Activated T-helper 2 cell treated with anti-CD3 and anti-CD28 coated beads, Interferon-gamma antibody, Interleukin-2, Interleukin-4, amounts not matched to agents 10 μg/mL and 5 μg/mL and 100 μg/mL, durations not matched to agents 14 hours and 24 hours and 36 hours (primary cell): ENCODE data around the gene AFTPH. TPM values are rescaled to one million over a fixed set of nuclear protein-coding genes. Genes with fewer than 3 reads are reported as not detected.

Experiments used
- DNase-seq: peaks from one replicate; pipeline ENCODE4 v3.0.0; 2021; ENCODE audit warnings: low spot score
- H3K27ac Mint-ChIP-seq: one replicate; pipeline ENCODE4 v1.8.0; 2021; ENCODE audit warnings: mixed read lengths
- H3K27me3 Mint-ChIP-seq: one replicate; pipeline ENCODE4 v1.8.0; 2021; ENCODE audit warnings: low read depth, mixed read lengths
- H3K36me3 Mint-ChIP-seq: one replicate; pipeline ENCODE4 v1.8.0; 2021; ENCODE audit warnings: low read depth, mixed read lengths
- H3K4me1 Mint-ChIP-seq: one replicate; pipeline ENCODE4 v1.8.0; 2021; ENCODE audit warnings: low read depth, mixed read lengths
- H3K4me3 Mint-ChIP-seq: one replicate; pipeline ENCODE4 v1.8.0; 2021; ENCODE audit warnings: low read depth, mild to moderate bottlenecking, moderate library complexity, mixed read lengths
- H3K9me3 Mint-ChIP-seq: one replicate; pipeline ENCODE4 v1.8.0; 2021; ENCODE audit warnings: mixed read lengths
- intact Hi-C: fragments of 100-400 bp; cut with micrococcal nuclease; formaldehyde crosslinking; loops from one replicate; pipeline ENCODE4 v1.15.1; 2023
- total RNA-seq: library from RNA; stranded (reverse); gene quantifications from 2 replicates; pipeline ENCODE4 v1.2.3, GENCODE V29; 2022

The AFTPH gene
- total RNA-seq, 1 donor from 2014 or later: 36.6 TPM

DNA sequence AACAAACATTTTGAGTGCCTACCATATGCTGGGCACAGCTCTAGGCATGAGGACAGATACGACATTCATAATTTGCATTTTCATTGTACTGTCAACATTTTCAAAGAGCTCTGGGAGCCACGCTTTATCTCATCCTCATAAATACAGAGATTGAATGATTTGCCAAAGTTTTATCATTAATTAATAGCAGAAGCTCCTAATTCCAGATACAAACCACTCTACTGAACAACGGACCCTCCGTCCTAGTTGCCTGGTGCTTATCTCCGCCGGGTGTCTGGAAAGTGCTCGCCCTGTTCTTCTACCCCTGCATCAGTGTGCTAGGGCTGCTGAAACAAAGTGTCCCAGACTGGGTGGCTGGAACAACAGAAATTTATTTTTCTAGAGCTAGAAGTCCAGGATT is 105.7 kb downstream of the AFTPH start:
- no peak for DNase-seq
- Mint-ChIP-seq H3K27me3 (no peaks in the 10 kb centered on the region), H3K4me1 (no peaks in the 10 kb centered on the region), H3K36me3 (peaks cover 26% of the 10 kb centered on the region), H3K9me3 (no peaks in the 10 kb centered on the region), H3K4me3 (no peak overlapping the region), H3K27ac (no peak overlapping the region)
- intact Hi-C loops: no loop called here

GRCh38 chr2:64630752-64631151 is 106.6 kb downstream of the AFTPH start:
- Mint-ChIP-seq H3K4me1 (peaks cover 4% of the 10 kb centered on the region), H3K27me3 (no peaks in the 10 kb centered on the region), H3K4me3 (no peak overlapping the region), H3K9me3 (no peaks in the 10 kb centered on the region), H3K27ac (no peak overlapping the region), H3K36me3 (peaks cover 30% of the 10 kb centered on the region)
- no peak for DNase-seq
- intact Hi-C loops: no loop called here

GRCh38 chr2:64631771-64632170 is 107.6 kb downstream of the AFTPH start:
- Mint-ChIP-seq H3K4me1 (peaks cover 10% of the 10 kb centered on the region), H3K9me3 (no peaks in the 10 kb centered on the region), H3K36me3 (peaks cover 40% of the 10 kb centered on the region), H3K27me3 (no peaks in the 10 kb centered on the region), H3K4me3 (no peak overlapping the region), H3K27ac (no peak overlapping the region)
- intact Hi-C loops: no loop called here
- DNase-seq: no peak

- H3K27ac Mint-ChIP-seq: no peak overlapping the region
- H3K9me3 Mint-ChIP-seq: no peaks in the 10 kb centered on the region
- peaks cover 23% of the 10 kb centered on the region for H3K4me1 Mint-ChIP-seq
- no peak for DNase-seq
- intact Hi-C loops: no loop called here
- H3K27me3 Mint-ChIP-seq: no peaks in the 10 kb centered on the region
- no peak overlapping the region for H3K4me3 Mint-ChIP-seq
- H3K36me3 Mint-ChIP-seq: peaks cover 47% of the 10 kb centered on the region
Observed at GRCh38 chr2:64632835-64633819, 109.0 kb downstream of the AFTPH start.

GRCh38 chr2:64634345-64635267 is 110.5 kb downstream of the AFTPH start:
- Mint-ChIP-seq H3K9me3 (no peaks in the 10 kb centered on the region), H3K36me3 (peaks cover 51% of the 10 kb centered on the region), H3K4me1 (peaks cover 32% of the 10 kb centered on the region), H3K27me3 (no peaks in the 10 kb centered on the region), H3K27ac (no peak overlapping the region), H3K4me3 (no peak overlapping the region)
- DNase-seq: no peak
- intact Hi-C loops: no loop called here

DNA sequence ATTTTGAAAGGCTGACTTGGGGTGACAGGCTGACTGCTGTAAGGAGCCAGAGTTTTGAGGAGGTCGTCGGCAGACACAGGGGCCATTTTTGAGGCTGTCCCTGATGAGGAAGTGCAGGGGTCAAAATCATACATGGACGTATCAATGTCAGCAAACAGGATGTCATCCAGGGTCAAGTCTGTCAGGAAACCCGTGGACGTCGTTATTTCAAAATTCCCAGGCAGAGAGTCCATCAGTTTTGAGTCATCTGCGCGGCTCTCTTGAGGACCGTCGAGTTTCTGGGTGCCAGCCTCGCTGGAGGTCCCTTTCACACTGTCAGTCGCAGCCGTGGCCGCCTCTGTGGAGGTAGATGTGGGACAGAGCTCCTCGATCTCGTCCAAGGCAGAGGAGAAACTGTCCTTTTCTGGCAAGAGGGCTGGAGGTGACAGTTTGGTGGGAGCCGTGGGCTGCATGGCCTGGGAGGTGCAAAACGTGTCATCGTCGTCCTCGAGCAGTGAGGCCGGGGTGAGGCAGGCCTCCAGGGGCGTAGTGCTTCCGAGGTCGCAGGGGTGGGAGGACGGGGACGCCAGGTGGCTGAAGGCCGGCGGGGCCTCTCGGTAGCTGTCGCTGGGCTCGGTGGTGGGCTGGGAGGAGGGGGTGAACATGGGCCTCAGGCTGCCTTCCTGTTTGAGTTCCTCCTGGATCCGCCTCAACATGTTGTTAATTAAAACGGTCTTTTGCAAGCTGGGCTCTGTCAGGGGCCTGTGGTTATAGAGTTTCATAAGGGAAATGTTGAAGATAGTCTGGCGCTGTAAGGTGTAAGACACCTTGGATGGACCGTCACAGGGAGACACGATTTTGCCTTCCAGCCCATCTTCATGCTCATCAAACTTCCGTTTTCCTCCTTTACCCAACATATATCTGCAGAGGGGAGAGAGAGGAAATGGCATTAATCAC is 112.1 kb downstream of the AFTPH start:
- intact Hi-C loops: no loop called here
- H3K36me3 Mint-ChIP-seq: peaks cover 47% of the 10 kb centered on the region
- no peaks in the 10 kb centered on the region for H3K27me3 Mint-ChIP-seq
- DNase-seq: no peak
- H3K4me3 Mint-ChIP-seq: peak overlapping the region; percentile 57
- peak overlapping the region; percentile 84 for H3K27ac Mint-ChIP-seq
- H3K4me1 Mint-ChIP-seq: peaks cover 46% of the 10 kb centered on the region
- no peaks in the 10 kb centered on the region for H3K9me3 Mint-ChIP-seq

- Mint-ChIP-seq H3K9me3 (no peaks in the 10 kb centered on the region), H3K27me3 (no peaks in the 10 kb centered on the region), H3K36me3 (peaks cover 54% of the 10 kb centered on the region), H3K4me1 (peaks cover 51% of the 10 kb centered on the region), H3K4me3 (peak overlapping the region; percentile 57), H3K27ac (peak overlapping the region; percentile 84)
- intact Hi-C loops: no loop called here
- DNase-seq: no peak
Observed at GRCh38 chr2:64637000-64637635, 113.0 kb downstream of the AFTPH start.

GRCh38 chr2:64637931-64638330 is 113.8 kb downstream of the AFTPH start:
- peaks cover 57% of the 10 kb centered on the region for H3K4me1 Mint-ChIP-seq
- DNase-seq: no peak

DNA sequence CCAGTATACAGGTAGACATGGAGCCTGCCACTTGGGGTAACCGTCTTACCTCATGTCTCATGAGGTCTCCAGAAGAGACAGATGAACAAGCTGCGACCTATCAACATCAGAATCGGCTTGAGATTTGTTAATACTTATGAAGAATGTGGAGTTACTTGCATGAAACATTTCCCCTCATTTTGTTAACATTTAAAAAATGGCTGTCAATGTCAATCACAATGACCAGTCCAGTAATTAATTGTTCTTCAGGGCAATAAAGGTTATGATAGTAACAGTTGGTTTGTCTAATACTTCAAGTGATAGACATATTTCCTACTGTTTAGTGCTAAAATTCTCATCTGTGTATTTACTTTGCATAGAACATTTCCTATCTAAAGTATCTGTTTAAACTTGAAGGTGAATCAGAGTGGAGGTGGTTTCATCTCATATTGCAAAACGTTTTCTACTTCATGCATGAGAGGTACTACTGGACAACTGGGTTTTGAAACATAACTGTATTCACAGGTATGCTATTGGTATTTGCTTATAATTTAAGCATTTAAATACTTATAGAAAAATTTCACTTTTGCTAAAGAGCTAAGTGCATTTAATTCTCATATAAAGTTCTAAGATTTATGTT is 114.5 kb downstream of the AFTPH start:
- peaks cover 45% of the 10 kb centered on the region for H3K36me3 Mint-ChIP-seq
- intact Hi-C loops: no loop called here
- DNase-seq: no peak
- H3K9me3 Mint-ChIP-seq: no peaks in the 10 kb centered on the region
- H3K27ac Mint-ChIP-seq: peak overlapping the region; percentile 79
- no peak overlapping the region for H3K4me3 Mint-ChIP-seq
- H3K4me1 Mint-ChIP-seq: peaks cover 62% of the 10 kb centered on the region
- H3K27me3 Mint-ChIP-seq: no peaks in the 10 kb centered on the region

More at GRCh38 chr2:64637931-64638330, 113.8 kb downstream of the AFTPH start:
- H3K27me3 Mint-ChIP-seq: no peaks in the 10 kb centered on the region
- peaks cover 51% of the 10 kb centered on the region for H3K36me3 Mint-ChIP-seq
- peak overlapping the region; percentile 79 for H3K27ac Mint-ChIP-seq
- H3K9me3 Mint-ChIP-seq: no peaks in the 10 kb centered on the region
- intact Hi-C loops: no loop called here
- peak overlapping the region; percentile 39 for H3K4me3 Mint-ChIP-seq

GRCh38 chr2:64639691-64640090 is 115.6 kb downstream of the AFTPH start:
- no peak overlapping the region for H3K4me3 Mint-ChIP-seq
- no peaks in the 10 kb centered on the region for H3K27me3 Mint-ChIP-seq
- H3K27ac Mint-ChIP-seq: no peak overlapping the region
- no peak for DNase-seq
- no peaks in the 10 kb centered on the region for H3K9me3 Mint-ChIP-seq
- intact Hi-C loops: no loop called here
- peaks cover 37% of the 10 kb centered on the region for H3K36me3 Mint-ChIP-seq
- peaks cover 73% of the 10 kb centered on the region for H3K4me1 Mint-ChIP-seq

DNA sequence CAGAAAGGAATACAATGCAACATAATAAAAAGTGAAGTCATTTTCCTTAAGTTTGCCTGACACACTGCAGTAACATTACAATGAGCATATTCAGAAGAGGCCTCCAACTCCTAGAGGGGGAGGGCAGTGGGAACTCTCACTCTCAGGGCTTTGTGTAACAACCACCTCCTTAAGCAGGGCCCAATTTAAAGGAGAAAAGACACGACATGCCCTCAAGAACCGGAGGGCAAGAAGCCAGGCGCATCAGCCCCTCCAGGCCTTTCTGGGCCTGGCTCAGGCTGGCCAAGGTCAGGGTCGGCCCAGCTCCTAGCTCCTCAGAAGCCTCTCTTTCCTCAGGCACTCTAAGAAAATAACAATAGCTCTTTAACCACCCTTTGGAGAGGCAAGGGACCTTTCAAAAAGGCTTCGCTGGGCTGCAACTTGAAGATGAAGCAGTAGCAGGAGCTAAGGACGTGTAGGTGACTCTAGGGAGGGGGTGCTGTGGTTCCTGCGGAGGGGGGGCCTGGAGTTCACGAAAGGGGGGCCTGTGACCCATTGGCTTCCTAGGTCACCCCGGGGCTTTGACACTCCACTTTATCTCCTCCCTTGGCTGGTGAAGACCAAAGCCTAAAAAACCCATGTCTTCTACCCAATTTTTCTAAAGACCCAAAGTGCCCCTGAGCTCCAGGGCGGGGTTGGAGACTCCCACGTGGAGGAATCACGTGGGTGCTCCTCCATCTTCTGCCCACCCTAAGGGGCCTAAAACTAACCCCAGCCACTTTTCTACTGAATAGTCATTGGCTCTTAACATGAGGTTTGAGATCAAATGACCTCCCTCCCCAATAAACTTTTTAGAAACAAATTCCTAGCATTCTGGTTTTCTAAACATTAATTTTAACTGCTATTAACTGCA is 116.3 kb downstream of the AFTPH start:
- no peaks in the 10 kb centered on the region for H3K9me3 Mint-ChIP-seq
- intact Hi-C loops: no loop called here
- no peak overlapping the region for H3K4me3 Mint-ChIP-seq
- peaks cover 36% of the 10 kb centered on the region for H3K36me3 Mint-ChIP-seq
- H3K27me3 Mint-ChIP-seq: no peaks in the 10 kb centered on the region
- peaks cover 77% of the 10 kb centered on the region for H3K4me1 Mint-ChIP-seq
- no peak for DNase-seq
- no peak overlapping the region for H3K27ac Mint-ChIP-seq
